Astrocyte (in vitro differentiated cells and primary cell): ENCODE results near the gene NR5A1. TPM values are rescaled to one million over a fixed set of nuclear protein-coding genes. Genes with fewer than 3 reads are reported as not detected.

Source experiments
- DNase-seq: peaks from one replicate; pipeline ENCODE4 v3.0.0-alpha.2; 2010; ENCODE audit warnings: low read depth
- FAIRE-seq: peaks from 2 replicates; lab custom pipeline; 2011; peaks lifted over from hg19 to GRCh38; lab: Jason Lieb, UNC
- H2AFZ ChIP-seq: 2 replicates; pipeline ENCODE4 v1.6.0; 2012; ENCODE audit warnings: low read depth, low read length, inconsistent platforms
- H3K27ac ChIP-seq: 2 replicates; pipeline ENCODE4 v1.5.1; 2011; ENCODE audit warnings: low read depth, low read length, inconsistent platforms
- H3K27me3 ChIP-seq: 2 replicates; pipeline ENCODE4 v1.6.0; 2011; ENCODE audit warnings: low read length, inconsistent platforms; ENCODE audit not compliant: insufficient read depth
- H3K36me3 ChIP-seq: 2 replicates; pipeline ENCODE4 v1.5.1; 2011; ENCODE audit warnings: low read length, inconsistent platforms; ENCODE audit not compliant: insufficient read depth
- H3K4me1 ChIP-seq: 2 replicates; pipeline ENCODE4 v1.5.1; 2011; ENCODE audit warnings: low read length, inconsistent platforms; ENCODE audit not compliant: insufficient read depth
- H3K4me2 ChIP-seq: 2 replicates; pipeline ENCODE4 v1.6.0; 2012; ENCODE audit warnings: low read length, inconsistent platforms
- H3K4me3 ChIP-seq: 2 replicates; pipeline ENCODE4 v1.5.1; 2011; ENCODE audit warnings: low read depth, mild to moderate bottlenecking, low read length, inconsistent platforms; ENCODE audit not compliant: insufficient read depth
- H3K79me2 ChIP-seq: 2 replicates; pipeline ENCODE4 v1.6.0; 2012; ENCODE audit warnings: mild to moderate bottlenecking, low read length, inconsistent platforms; ENCODE audit not compliant: insufficient read depth
- H3K9ac ChIP-seq: 2 replicates; pipeline ENCODE4 v1.6.0; 2012; ENCODE audit warnings: mild to moderate bottlenecking, low read length, inconsistent platforms
- H3K9me3 ChIP-seq: 2 replicates; pipeline ENCODE4 v1.5.1; 2012; ENCODE audit warnings: low read depth, mild to moderate bottlenecking, low read length, inconsistent platforms; ENCODE audit not compliant: insufficient read depth
- H4K20me1 ChIP-seq: 2 replicates; pipeline ENCODE4 v1.6.0; 2012; ENCODE audit warnings: low read length, inconsistent platforms; ENCODE audit not compliant: insufficient read depth
- H3K27ac Mint-ChIP-seq: one replicate; pipeline ENCODE4 v1.8.0; 2021; ENCODE audit warnings: mild to moderate bottlenecking, mixed read lengths; ENCODE audit not compliant: unreplicated experiment
- H3K27me3 Mint-ChIP-seq: one replicate; pipeline ENCODE4 v1.8.0; 2021; ENCODE audit warnings: low read depth, mixed read lengths; ENCODE audit not compliant: unreplicated experiment
- H3K36me3 Mint-ChIP-seq: one replicate; pipeline ENCODE4 v1.8.0; 2021; ENCODE audit warnings: low read depth, mixed read lengths; ENCODE audit not compliant: unreplicated experiment
- H3K4me1 Mint-ChIP-seq: one replicate; pipeline ENCODE4 v1.8.0; 2021; ENCODE audit warnings: low read depth, mixed read lengths; ENCODE audit not compliant: unreplicated experiment
- H3K4me3 Mint-ChIP-seq: one replicate; pipeline ENCODE4 v1.8.0; 2021; ENCODE audit warnings: mild to moderate bottlenecking, moderate library complexity, mixed read lengths; ENCODE audit not compliant: unreplicated experiment
- H3K9me3 Mint-ChIP-seq: one replicate; pipeline ENCODE4 v1.8.0; 2021; ENCODE audit warnings: mild to moderate bottlenecking, mixed read lengths; ENCODE audit not compliant: unreplicated experiment
- EZH2 ChIP-seq: IDR thresholded peaks from 2 replicates; pipeline ENCODE4 v1.6.1; 2012; ENCODE audit warnings: mild to moderate bottlenecking, low read length, inconsistent platforms; ENCODE audit not compliant: insufficient read depth
- total RNA-seq: library from RNA; stranded (reverse); gene quantifications from 2 replicates; pipeline ENCODE4 v1.2.1, GENCODE V29; 2021
- TF ChIP-seq, protein P1 (sequence below): IDR thresholded peaks from 2 replicates; pipeline ENCODE4 v1.5.1; 2011; ENCODE audit warnings: low read depth, mild to moderate bottlenecking, inconsistent platforms, low read length, moderate library complexity; ENCODE audit not compliant: insufficient read depth

Gene NR5A1
- total RNA-seq, 1 donor from 2014 or later, result not detected

- Histone ChIP-seq H3K27me3 (peaks cover 30% of the 10 kb centered on the region), H3K9ac (no peak overlapping the region), H3K4me2 (no peak overlapping the region), H3K79me2 (no peaks in the 10 kb centered on the region), H3K27ac (no peak overlapping the region), H2AFZ (no peak overlapping the region), H3K9me3 (no peaks in the 10 kb centered on the region), H3K36me3 (no peaks in the 10 kb centered on the region), H3K4me3 (no peak overlapping the region), H3K4me1 (peaks cover 4% of the 10 kb centered on the region), H4K20me1 (no peaks in the 10 kb centered on the region)
- no peak overlapping the region for H3K27ac Mint-ChIP-seq
- no peaks in the 10 kb centered on the region for H3K4me1 Mint-ChIP-seq
- no peak for TF ChIP-seq EZH2
- TF ChIP-seq, protein P1, sequence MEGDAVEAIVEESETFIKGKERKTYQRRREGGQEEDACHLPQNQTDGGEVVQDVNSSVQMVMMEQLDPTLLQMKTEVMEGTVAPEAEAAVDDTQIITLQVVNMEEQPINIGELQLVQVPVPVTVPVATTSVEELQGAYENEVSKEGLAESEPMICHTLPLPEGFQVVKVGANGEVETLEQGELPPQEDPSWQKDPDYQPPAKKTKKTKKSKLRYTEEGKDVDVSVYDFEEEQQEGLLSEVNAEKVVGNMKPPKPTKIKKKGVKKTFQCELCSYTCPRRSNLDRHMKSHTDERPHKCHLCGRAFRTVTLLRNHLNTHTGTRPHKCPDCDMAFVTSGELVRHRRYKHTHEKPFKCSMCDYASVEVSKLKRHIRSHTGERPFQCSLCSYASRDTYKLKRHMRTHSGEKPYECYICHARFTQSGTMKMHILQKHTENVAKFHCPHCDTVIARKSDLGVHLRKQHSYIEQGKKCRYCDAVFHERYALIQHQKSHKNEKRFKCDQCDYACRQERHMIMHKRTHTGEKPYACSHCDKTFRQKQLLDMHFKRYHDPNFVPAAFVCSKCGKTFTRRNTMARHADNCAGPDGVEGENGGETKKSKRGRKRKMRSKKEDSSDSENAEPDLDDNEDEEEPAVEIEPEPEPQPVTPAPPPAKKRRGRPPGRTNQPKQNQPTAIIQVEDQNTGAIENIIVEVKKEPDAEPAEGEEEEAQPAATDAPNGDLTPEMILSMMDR, result no peak
- FAIRE-seq (no peak), DNase-seq (no peak)
- peaks cover 4% of the 10 kb centered on the region for H3K9me3 Mint-ChIP-seq
- peaks cover 3% of the 10 kb centered on the region for H3K36me3 Mint-ChIP-seq
- H3K27me3 Mint-ChIP-seq, result peaks cover 44% of the 10 kb centered on the region
- H3K4me3 Mint-ChIP-seq, result no peak overlapping the region
These were observed 27.1 kb downstream of the NR5A1 start for GRCh38 chr9:124479947-124480620.

DNA sequence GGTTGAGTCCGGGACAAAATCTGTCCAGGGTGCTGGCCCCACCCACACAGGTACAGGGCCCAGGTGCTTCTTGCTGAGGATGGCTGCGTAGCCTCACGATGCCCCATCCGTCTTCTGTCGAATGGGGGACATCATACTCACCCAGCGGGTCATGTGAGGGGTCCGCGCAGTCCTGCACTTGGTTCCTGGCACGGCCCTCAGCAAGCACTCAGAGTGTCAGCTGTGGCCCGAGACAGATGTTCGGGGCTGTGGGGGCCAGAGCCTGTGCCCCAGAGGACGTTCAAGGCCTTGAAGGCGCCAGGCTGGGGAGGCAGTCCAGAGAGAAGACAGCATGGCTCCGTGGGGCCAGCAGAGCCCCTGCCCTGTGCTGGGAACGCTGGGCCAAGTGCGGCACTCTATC, 27.8 kb downstream of the NR5A1 start:
- Histone ChIP-seq H3K4me1 (peaks cover 4% of the 10 kb centered on the region), H3K4me3 (no peak overlapping the region), H3K36me3 (no peaks in the 10 kb centered on the region), H3K27me3 (peaks cover 30% of the 10 kb centered on the region), H2AFZ (no peak overlapping the region), H3K27ac (no peak overlapping the region), H3K9me3 (no peaks in the 10 kb centered on the region), H4K20me1 (no peaks in the 10 kb centered on the region), H3K9ac (no peak overlapping the region), H3K79me2 (no peaks in the 10 kb centered on the region), H3K4me2 (no peak overlapping the region)
- no peak for FAIRE-seq
- Mint-ChIP-seq H3K27me3 (peaks cover 47% of the 10 kb centered on the region), H3K4me1 (no peaks in the 10 kb centered on the region), H3K36me3 (peaks cover 3% of the 10 kb centered on the region), H3K9me3 (peaks cover 4% of the 10 kb centered on the region), H3K27ac (no peak overlapping the region), H3K4me3 (no peak overlapping the region)
- no peak for TF ChIP-seq EZH2
- no peak for DNase-seq

DNA sequence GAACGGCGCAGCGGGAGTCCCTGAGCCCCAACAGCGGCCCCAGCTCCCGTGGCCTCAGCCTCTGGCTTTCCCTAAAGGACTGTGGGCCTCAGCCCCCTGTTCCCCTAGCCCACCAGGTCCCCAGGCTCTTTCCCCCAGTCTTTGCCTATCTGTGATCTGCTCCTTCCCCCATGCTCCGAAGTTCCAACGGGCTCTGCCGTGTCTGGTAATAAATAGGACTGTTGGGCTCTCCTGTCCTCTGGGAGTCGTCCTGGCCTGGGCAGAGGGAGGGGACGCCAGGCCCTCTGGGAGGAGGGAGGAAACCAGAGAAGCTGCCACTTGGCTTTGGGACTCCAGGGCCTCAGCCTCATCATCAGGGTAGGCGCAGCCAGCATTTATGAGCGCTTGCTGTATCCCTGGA, 28.8 kb downstream of the NR5A1 start:
- H3K9me3 ChIP-seq, result no peaks in the 10 kb centered on the region
- no peak for DNase-seq
- no peak for FAIRE-seq
- H2AFZ ChIP-seq, result no peak overlapping the region
- peaks cover 27% of the 10 kb centered on the region for H3K27me3 ChIP-seq
- H3K4me1 ChIP-seq, result peaks cover 4% of the 10 kb centered on the region
- H3K9ac ChIP-seq, result no peak overlapping the region
- Mint-ChIP-seq H3K9me3 (peaks cover 4% of the 10 kb centered on the region), H3K4me3 (no peak overlapping the region), H3K27ac (no peak overlapping the region), H3K4me1 (no peaks in the 10 kb centered on the region), H3K27me3 (peaks cover 47% of the 10 kb centered on the region), H3K36me3 (peaks cover 3% of the 10 kb centered on the region)
- no peaks in the 10 kb centered on the region for H3K79me2 ChIP-seq
- no peak overlapping the region for H3K4me3 ChIP-seq
- H3K36me3 ChIP-seq, result no peaks in the 10 kb centered on the region
- TF ChIP-seq, protein P1, result no peak
- no peak for TF ChIP-seq EZH2
- H3K4me2 ChIP-seq, result no peak overlapping the region
- H4K20me1 ChIP-seq, result no peaks in the 10 kb centered on the region
- H3K27ac ChIP-seq, result no peak overlapping the region
